Measurements from ENCODE around the gene CNTNAP2.
"Not testable (repeated sequence)": the region's sequence is repeated elsewhere in the genome, so short reads cannot be mapped to it uniquely, and the experiment has no call there.

The CNTNAP2 gene

DNA sequence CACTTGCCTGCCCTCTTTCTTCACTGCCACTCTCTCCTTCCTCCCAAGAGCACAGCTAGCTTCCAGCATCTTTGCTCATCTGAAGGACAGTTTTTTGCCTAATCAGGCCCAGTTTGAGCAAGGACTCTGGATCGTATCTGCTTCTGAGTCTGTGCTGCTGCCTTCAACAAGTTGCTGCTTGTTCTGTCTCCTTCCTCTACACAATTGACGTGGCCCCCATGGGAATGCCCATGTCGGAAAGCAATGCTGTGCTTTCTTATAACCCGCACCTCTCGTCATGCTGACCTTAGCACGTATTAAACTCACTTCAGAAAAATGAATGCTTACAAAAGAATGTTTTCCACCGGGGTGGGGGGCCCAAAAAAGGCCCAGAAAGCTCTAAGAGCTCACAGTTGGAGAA lies 2149.3 kb downstream of the CNTNAP2 start:
- no peak for DNase-seq (ENCODE audit: low read depth, low spot score)

GRCh38 chr7:148266795-148267194 lies 2150.2 kb downstream of the CNTNAP2 start:
- H3K27ac ChIP-seq = no peak overlapping the region
- DNase-seq (ENCODE audit: low read depth, low spot score) = no peak

More for the DNA sequence above, 2149.3 kb downstream of the CNTNAP2 start:
- H3K27ac ChIP-seq = no peak overlapping the region

DNA sequence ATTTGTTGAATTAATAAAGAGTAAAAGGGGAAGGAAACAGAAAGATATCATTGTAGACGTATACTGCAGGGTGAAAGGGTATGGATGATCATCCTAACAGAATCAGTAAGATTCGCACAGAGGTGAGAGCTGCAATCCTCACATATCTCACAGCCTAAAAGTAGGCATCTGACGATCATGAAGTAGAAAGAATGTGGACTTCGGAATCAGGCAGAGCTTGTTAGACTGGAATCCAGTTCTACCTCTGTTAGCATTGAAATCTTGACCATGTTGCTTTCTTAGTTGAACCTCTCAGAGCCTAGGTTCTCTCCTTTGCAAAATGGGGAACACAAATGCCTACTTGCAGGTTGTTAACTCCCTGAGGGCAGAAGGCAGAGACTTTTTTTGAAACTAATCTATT lies 2154.0 kb downstream of the CNTNAP2 start:
- DNase-seq (ENCODE audit: low read depth, low spot score) = no peak

DNA sequence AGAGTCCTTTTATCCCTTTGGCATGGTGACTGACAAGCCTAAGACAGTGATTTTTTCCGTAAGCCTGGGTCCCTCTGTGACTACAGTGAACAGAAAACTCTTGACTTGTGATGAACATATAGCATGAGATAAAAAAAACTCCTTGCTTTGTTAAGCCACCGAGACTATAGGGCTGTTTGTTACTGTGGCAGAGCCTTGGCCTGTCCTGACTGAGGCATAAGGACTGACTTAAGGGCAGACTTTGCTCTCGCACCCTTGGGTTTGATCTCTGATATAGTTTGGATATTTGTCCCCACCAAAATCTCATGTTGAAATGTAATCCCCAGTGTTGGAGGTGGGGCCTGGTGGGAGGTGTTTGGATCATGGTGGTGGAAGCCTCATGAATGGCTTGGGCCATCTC lies 2157.5 kb downstream of the CNTNAP2 start:
- H3K27ac ChIP-seq = no peak overlapping the region

More for the DNA sequence above, 2154.0 kb downstream of the CNTNAP2 start:
- no peak overlapping the region for H3K27ac ChIP-seq

GRCh38 chr7:148275359-148275890 lies 2158.8 kb downstream of the CNTNAP2 start:
- no peak for DNase-seq (ENCODE audit: low read depth, low spot score)
- no peak overlapping the region for H3K27ac ChIP-seq

More for the DNA sequence above, 2157.5 kb downstream of the CNTNAP2 start:
- no peak for DNase-seq (ENCODE audit: low read depth, low spot score)

DNA sequence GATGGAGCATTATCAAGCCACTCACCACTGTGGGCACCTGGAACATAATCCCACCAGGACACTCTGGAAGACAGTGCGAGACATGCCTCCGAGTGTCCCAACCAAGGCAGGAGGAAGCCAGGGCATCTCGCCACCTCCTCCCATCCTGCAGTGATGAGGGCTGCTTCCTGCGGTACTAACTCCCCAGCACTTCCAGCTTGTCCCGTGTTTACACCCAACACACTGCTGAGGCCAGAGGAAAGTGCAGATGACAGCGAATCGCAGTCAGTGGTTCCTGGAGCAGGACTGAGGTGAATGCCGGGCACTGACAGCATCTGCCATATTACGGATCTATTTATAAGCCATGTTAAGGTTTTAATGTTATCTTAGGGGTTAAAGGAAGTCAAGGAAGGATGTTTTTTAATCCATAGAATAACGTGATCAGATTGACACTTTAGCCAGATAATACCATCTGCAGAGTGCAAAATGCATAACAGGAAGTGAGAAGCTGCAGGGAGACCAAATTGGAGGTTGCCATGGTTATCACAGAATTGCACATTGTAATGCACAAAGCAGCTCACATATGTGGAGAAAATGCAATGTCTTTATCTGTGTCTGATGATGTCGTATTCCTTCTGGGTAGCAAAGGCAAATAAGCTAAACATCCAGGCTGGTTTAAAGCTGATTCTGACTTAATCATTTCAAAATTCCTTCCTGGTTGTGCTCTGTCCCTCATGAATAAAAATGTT lies 2159.9 kb downstream of the CNTNAP2 start:
- no peak for DNase-seq (ENCODE audit: low read depth, low spot score)
- H3K27ac ChIP-seq = no peak overlapping the region

GRCh38 chr7:148277042-148277660 lies 2160.6 kb downstream of the CNTNAP2 start:
- no peak for DNase-seq (ENCODE audit: low read depth, low spot score)
- H3K27ac ChIP-seq = no peak overlapping the region

DNA sequence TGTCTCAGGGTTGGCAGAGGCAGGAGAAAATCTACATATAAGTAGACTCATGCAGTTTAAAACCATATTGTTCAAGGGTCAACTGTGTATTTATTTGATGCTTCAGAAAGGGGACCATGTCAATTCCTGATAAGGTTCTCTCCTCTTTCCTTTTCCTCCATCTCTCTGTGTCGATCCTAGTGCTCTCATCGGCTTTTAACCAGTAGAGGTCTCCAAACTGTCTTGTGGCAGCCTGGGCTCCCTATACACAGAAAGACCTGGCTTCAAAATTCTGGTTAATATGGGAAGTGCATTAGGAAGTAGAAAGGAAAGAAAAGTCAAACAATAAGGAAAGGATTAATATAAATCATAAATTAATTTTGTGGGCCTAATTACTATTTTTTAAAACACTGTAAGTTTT lies 2169.5 kb downstream of the CNTNAP2 start:
- no peak for DNase-seq (ENCODE audit: low read depth, low spot score)
- H3K27ac ChIP-seq = no peak overlapping the region

DNA sequence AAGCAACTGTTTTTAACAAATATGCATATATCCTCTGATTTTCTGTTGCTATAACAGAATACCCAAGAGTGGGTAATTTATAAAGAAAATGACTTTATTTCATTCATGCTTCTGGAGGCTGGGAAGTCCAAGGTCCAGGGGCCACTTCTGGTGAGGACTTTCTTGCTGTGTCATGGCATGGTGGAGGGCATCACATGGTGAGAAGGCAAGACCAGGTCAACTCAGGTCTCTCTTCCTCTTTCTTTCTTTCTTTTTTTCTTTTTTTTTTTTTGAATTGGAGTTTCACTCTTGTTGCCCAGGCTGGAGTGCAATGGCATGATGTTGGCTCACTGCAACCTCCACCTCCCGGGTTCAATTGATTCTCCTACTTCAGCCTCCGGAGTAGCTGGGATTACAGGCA lies 2170.9 kb downstream of the CNTNAP2 start:
- no peak for DNase-seq (ENCODE audit: low read depth, low spot score)
- H3K27ac ChIP-seq = no peak overlapping the region

- no peak overlapping the region for H3K27ac ChIP-seq
- no peak for DNase-seq (ENCODE audit: low read depth, low spot score)
Measured at GRCh38 chr7:148288592-148289151, 2172.1 kb downstream of the CNTNAP2 start.

- peak; percentile 57 for DNase-seq (ENCODE audit: low read depth, low spot score)
- no peak overlapping the region for H3K27ac ChIP-seq
Measured at GRCh38 chr7:148289630-148290029, 2173.0 kb downstream of the CNTNAP2 start.

- no peak for DNase-seq (ENCODE audit: low read depth, low spot score)
- H3K27ac ChIP-seq = no peak overlapping the region
Measured at GRCh38 chr7:148290538-148290937, 2173.9 kb downstream of the CNTNAP2 start.

DNA sequence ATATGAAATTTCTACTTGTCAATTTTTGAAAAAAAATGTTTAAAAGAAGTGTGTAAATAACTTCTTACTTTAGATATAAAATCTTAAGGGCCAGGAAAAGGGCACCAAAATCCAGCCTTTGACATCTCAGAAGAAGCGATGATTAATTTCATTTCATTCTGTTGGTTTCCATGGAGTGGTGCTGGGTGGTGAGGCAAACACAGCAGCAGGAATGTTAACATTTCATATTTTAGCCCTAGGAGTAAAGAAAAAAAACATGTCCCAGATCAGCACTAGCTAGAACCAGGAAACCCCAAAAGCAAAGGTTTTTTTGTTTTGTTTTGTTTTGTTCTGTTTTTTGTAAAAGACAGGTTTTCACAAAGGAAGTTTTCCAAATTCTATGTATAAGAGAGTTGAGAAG lies 2175.2 kb downstream of the CNTNAP2 start:
- no peak overlapping the region for H3K27ac ChIP-seq
- DNase-seq (ENCODE audit: low read depth, low spot score) = no peak

DNA sequence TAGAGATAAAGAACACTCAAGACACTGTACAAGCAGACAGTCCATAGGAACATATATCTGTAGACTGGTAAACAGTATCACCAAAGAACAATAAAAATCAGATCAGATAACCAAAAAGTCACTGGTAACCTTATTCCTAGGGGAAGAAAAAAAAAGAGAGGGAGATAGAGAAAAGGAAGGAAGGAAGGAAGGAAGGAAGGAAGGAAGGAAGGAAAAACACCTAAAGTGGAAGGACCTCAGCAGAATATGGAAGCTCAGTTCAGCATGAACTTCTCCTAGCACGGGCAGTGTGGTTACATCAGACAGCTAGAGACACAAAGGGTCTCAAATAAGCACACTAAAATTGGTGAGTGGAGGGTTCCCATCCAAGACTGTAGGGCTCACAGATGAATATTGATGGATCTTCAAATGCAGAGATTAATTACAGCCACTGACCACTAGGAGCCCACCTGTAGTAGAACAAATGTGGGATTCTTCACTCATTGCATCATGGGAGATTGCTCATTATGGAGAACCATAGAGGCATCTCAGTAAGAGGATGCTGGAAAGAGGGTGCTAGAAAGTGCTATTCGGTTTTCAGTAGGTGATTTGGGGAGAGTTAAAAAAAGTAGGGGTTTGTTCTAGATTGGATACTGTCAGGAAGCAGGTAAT lies 2180.5 kb downstream of the CNTNAP2 start:
- H3K27ac ChIP-seq = no peak overlapping the region
- no peak for DNase-seq (ENCODE audit: low read depth, low spot score)

DNA sequence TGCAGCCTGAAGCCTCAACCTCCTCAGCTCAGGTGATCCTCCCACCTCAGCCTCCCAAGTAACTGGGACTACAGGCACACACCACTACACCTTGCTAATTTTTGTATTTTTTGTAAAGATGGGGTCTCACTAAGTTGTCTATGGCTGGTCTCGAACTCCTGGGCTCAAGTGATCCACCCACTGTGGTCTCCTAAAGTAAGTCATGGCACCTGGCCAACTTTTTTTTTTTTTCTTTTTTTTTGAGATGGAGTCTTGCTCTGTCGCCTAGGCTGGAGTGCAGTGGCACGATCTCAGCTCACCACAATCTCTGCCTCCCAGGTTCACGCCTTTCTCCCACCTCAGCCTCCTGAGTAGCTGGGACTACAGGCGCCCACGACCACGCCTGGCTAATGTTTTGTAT lies 2182.2 kb downstream of the CNTNAP2 start:
- DNase-seq (ENCODE audit: low read depth, low spot score); H3K27ac ChIP-seq: not testable (repeated sequence)

- H3K27ac ChIP-seq = no peak overlapping the region
- DNase-seq (ENCODE audit: low read depth, low spot score) = no peak
Measured at GRCh38 chr7:148299350-148300276, 2183.0 kb downstream of the CNTNAP2 start.

GRCh38 chr7:148302436-148302835 lies 2185.8 kb downstream of the CNTNAP2 start:
- H3K27ac ChIP-seq; DNase-seq (ENCODE audit: low read depth, low spot score): not testable (repeated sequence)

DNA sequence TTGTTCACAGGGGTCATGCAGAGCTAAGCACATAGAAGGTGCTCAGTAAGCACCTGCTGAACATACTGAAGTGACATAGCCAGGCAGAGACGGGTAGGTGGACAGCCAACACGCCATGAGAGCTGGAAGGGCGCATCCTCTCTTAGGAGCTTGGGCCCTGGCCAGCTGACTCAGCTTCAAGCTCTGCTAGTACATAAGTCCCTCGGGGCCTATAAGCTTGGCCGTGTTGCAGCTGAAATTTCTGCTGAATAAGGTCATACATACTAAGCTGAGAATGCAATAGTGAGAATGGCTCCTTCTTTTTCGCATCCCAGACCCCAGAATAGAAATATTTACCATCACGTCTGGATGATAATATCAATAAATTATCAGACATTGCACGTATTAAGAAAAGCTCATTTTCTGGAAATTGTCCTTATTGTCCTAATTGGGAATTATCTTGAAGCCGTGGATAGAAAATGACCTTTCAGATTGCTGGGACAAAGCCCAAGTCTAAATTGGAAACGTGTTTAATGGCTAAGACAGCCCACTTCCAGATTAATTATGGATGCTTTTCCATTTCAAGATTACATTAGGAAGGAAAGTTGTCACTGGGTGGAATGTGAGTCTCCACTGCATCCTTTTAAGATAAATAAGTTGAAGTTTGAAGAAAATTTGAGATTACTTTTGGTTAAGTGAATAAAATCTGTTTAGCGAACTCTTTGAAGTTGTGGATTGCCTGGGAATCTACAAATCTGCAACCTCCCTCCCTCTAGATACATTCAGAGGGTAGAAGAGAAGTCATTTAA lies 2186.9 kb downstream of the CNTNAP2 start:
- DNase-seq (ENCODE audit: low read depth, low spot score) = peak; percentile 84
- no peak overlapping the region for H3K27ac ChIP-seq

DNA sequence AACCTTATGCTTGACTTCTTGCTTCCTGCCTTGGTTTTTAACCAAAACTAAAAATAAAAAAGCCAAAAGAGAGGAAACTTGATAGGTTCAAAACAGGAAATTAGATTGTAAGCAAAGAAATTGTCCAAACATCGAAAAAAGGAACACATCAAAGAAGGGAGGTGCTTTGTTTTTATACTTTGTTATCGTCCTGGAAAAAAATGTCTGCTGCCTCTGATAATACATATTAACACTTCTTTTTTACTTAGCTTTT lies 2187.4 kb downstream of the CNTNAP2 start:
- no peak overlapping the region for H3K27ac ChIP-seq
- no peak for DNase-seq (ENCODE audit: low read depth, low spot score)
